ENCODE measurements around the gene ERG28.
A peak's percentile ranks its signal among the peaks of the same experiment; 100 is the strongest.

The ERG28 gene

DNA sequence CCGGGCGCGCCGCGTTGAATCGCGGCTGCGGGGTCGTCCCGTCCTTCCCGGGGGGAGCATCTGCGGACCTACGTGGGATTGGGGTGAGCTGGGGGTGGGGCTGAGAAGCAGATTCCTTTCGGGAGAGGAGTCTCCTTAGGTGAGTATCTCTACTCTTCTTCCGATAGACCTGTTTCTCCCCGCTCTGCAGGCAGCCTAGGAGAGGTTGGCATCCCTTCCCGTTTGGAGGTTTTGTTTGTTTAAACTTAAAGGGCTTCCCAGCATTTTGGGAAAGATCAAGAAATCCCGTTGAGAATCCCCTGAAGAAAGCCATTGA, 781 bp upstream of the ERG28 start:
- no peak for DNase-seq (ENCODE audit: low read depth)
- TF ChIP-seq CTCF (IDR thresholded peaks at IDR 0.05; ENCODE audit: control insufficient read depth, insufficient read depth, low read depth, low read length, missing control alignments): no peak
- peak overlapping the region; percentile 96 for H3K4me3 ChIP-seq (ENCODE audit: control insufficient read depth, low read depth, low read length)

GRCh38 chr14:75660238-75660629, 442 bp downstream of the ERG28 start:
- TF ChIP-seq CTCF (IDR thresholded peaks at IDR 0.05; ENCODE audit: control insufficient read depth, insufficient read depth, low read depth, low read length, missing control alignments): no peak
- DNase-seq (ENCODE audit: low read depth): no peak
- H3K4me3 ChIP-seq (ENCODE audit: control insufficient read depth, low read depth, low read length): peak overlapping the region; percentile 96

- TF ChIP-seq CTCF (IDR thresholded peaks at IDR 0.05; ENCODE audit: control insufficient read depth, insufficient read depth, low read depth, low read length, missing control alignments): no peak
- no peak for DNase-seq (ENCODE audit: low read depth)
- H3K4me3 ChIP-seq (ENCODE audit: control insufficient read depth, low read depth, low read length): no peak overlapping the region
Observed at GRCh38 chr14:75658957-75659356, 1.7 kb downstream of the ERG28 start.

DNA sequence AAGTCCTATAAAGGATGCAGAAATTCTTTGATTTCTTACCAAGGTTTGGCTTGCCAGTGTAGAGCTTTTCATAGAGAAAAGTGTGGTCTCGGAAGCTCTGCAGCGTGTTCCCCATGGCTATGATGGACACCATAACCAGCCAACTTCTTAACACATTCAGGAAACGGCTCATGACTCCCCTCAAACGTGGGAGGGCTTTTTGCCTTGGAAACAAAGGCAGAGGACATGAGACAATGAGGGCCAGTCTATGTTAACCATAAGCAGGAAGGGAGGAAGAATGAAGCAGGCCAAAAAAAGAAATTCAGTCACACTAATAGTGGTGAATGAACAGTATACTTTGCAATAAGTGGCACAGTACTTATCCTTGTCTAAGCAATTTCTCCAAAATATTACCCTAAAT, 3.3 kb downstream of the ERG28 start:
- no peak for TF ChIP-seq CTCF (IDR thresholded peaks at IDR 0.05; ENCODE audit: control insufficient read depth, insufficient read depth, low read depth, low read length, missing control alignments)
- no peak for DNase-seq (ENCODE audit: low read depth)
- H3K4me3 ChIP-seq (ENCODE audit: control insufficient read depth, low read depth, low read length): no peak overlapping the region

- no peak overlapping the region for H3K4me3 ChIP-seq (ENCODE audit: control insufficient read depth, low read depth, low read length)
- no peak for TF ChIP-seq CTCF (IDR thresholded peaks at IDR 0.05; ENCODE audit: control insufficient read depth, insufficient read depth, low read depth, low read length, missing control alignments)
- no peak for DNase-seq (ENCODE audit: low read depth)
Observed at GRCh38 chr14:75655235-75655634, 5.4 kb downstream of the ERG28 start.

GRCh38 chr14:75654127-75654732, 6.4 kb downstream of the ERG28 start:
- DNase-seq (ENCODE audit: low read depth): no peak
- no peak overlapping the region for H3K4me3 ChIP-seq (ENCODE audit: control insufficient read depth, low read depth, low read length)
- TF ChIP-seq CTCF (IDR thresholded peaks at IDR 0.05; ENCODE audit: control insufficient read depth, insufficient read depth, low read depth, low read length, missing control alignments): peak; percentile 95

GRCh38 chr14:75653563-75653962, 7.1 kb downstream of the ERG28 start:
- no peak for TF ChIP-seq CTCF (IDR thresholded peaks at IDR 0.05; ENCODE audit: control insufficient read depth, insufficient read depth, low read depth, low read length, missing control alignments)
- no peak for DNase-seq (ENCODE audit: low read depth)
- no peak overlapping the region for H3K4me3 ChIP-seq (ENCODE audit: control insufficient read depth, low read depth, low read length)
